GM19467 (cell line): Measurements from ENCODE around the gene BST1.
"Not testable (repeated sequence)": the region's sequence is repeated elsewhere in the genome, so short reads cannot be mapped to it uniquely, and the experiment has no call there.

Experiments used
- ATAC-seq: cut with Tn5 transposase; IDR thresholded peaks from one replicate; pipeline ENCODE4 v1.9.1; 2021; ENCODE audit warnings: mild to moderate bottlenecking, moderate library complexity; ENCODE audit not compliant: unreplicated experiment

BST1 gene

GRCh38 chr4:15742637-15743036 lies 39.8 kb downstream of the BST1 start:
- ATAC-seq: no peak

- no peak for ATAC-seq
These were observed 41.2 kb downstream of the BST1 start for GRCh38 chr4:15744016-15744545.

GRCh38 chr4:15746110-15746509 lies 43.2 kb downstream of the BST1 start:
- ATAC-seq: no peak

- no peak for ATAC-seq
These were observed 46.1 kb downstream of the BST1 start for GRCh38 chr4:15749001-15749400.

GRCh38 chr4:15751153-15751552 lies 48.3 kb downstream of the BST1 start:
- no peak for ATAC-seq

- no peak for ATAC-seq
These were observed 50.2 kb downstream of the BST1 start for GRCh38 chr4:15753081-15753480.

- no peak for ATAC-seq
These were observed 50.9 kb downstream of the BST1 start for GRCh38 chr4:15753786-15754185.

GRCh38 chr4:15754323-15754722 lies 51.5 kb downstream of the BST1 start:
- no peak for ATAC-seq

- ATAC-seq: peak; percentile 7
These were observed 52.7 kb downstream of the BST1 start for GRCh38 chr4:15755321-15756155.

GRCh38 chr4:15756361-15756861 lies 53.5 kb downstream of the BST1 start:
- peak; percentile 82 for ATAC-seq

- ATAC-seq: no peak
These were observed 54.2 kb downstream of the BST1 start for GRCh38 chr4:15757054-15757453.

- ATAC-seq: no peak
These were observed 55.4 kb downstream of the BST1 start for GRCh38 chr4:15758294-15758693.

GRCh38 chr4:15762460-15762859 lies 59.6 kb downstream of the BST1 start:
- ATAC-seq: not testable (repeated sequence)

GRCh38 chr4:15765391-15765790 lies 62.5 kb downstream of the BST1 start:
- ATAC-seq: no peak

GRCh38 chr4:15765910-15766697 lies 63.2 kb downstream of the BST1 start:
- ATAC-seq: peak; percentile 65

GRCh38 chr4:15766821-15767220 lies 64.0 kb downstream of the BST1 start:
- ATAC-seq: no peak

- no peak for ATAC-seq
These were observed 66.3 kb downstream of the BST1 start for GRCh38 chr4:15769202-15769601.

GRCh38 chr4:15771216-15772058 lies 68.6 kb downstream of the BST1 start:
- ATAC-seq: peak; percentile 64

GRCh38 chr4:15774020-15774420 lies 71.2 kb downstream of the BST1 start:
- no peak for ATAC-seq

GRCh38 chr4:15776871-15777648 lies 74.2 kb downstream of the BST1 start:
- ATAC-seq: no peak
